Body of pancreas (tissue), 4 donors: ENCODE results near the gene MUC6. TPM values are rescaled to one million over a fixed set of nuclear protein-coding genes. Genes with fewer than 3 reads are reported as not detected.

Experiments
- ATAC-seq: fragments of 150-250 bp; one replicate; pipeline ENCODE4 v1.9.1; 2016
- DNase-seq, 4 donors: peaks; one replicate each; pipeline ENCODE4 v3.0.0-alpha.2; 2019
- H3K27ac ChIP-seq, 4 donors: fragments of 200-600 bp; sonication (generic); 1 replicate in 3 of 4; 2 replicates in 1 of 4; pipeline versions ENCODE4 v1.5.1 to v1.6.1; 2016 to 2019; ENCODE audit warnings: mild to moderate bottlenecking in 1 of 4, mixed read lengths in 1 of 4, moderate library complexity in 1 of 4
- H3K27me3 ChIP-seq, 2 donors: fragments of 200-600 bp; sonication (generic); one replicate each; pipeline ENCODE4 v1.6.0; 2016; ENCODE audit warnings: mild to moderate bottlenecking in 1 of 2
- H3K36me3 ChIP-seq, 2 donors: fragments of 200-600 bp; sonication (generic); replicated peaks in 1 of 2; 2 replicates each; pipeline ENCODE4 v1.5.1; 2016; ENCODE audit warnings: low read depth in 2 of 2; ENCODE audit not compliant: insufficient read depth in 1 of 2
- H3K4me1 ChIP-seq: fragments of 200-600 bp; sonication (generic); one replicate; pipeline ENCODE4 v1.6.0; 2016
- H3K4me3 ChIP-seq, 2 donors: fragments of 200-600 bp; sonication (generic); 1 replicate in 1 of 2; 2 replicates in 1 of 2; pipeline ENCODE4 v1.5.1; 2016 to 2019
- H3K9me3 ChIP-seq, 3 donors: fragments of 200-600 bp; sonication (generic); 1 replicate in 2 of 3; 2 replicates in 1 of 3; pipeline ENCODE4 v1.5.1; 2016
- POLR2A ChIP-seq, 3 donors: fragments of 450-650 bp; IDR thresholded peaks; one replicate each; pipeline ENCODE4 v1.6.1; 2016; ENCODE audit warnings: antibody characterized with exemption in 3 of 3, mild to moderate bottlenecking in 2 of 3
- whole genome bisulfite sequencing, 2 donors: methylation state at CpG; one replicate each; pipeline ENCODE4 v1.1.5; 2017; 5-methylcytosine and 5-hydroxymethylcytosine counted together
- intact Hi-C: fragments of 100-400 bp; cut with DNase I; formaldehyde crosslinking; loops from one replicate; pipeline ENCODE4 v1.15.1; 2023
- total RNA-seq, 2 donors: library from RNA; depleted of rRNA; stranded (reverse); fragments of >200 nt; gene quantifications; one replicate each; pipeline ENCODE4 v1.1.0, GENCODE V29; 2016
- TF ChIP-seq, protein P1 (sequence below), 7 experiments: fragments of 450-650 bp in 4 of 7; fragments of 200-600 bp in 3 of 7; sonication (generic) in 3 of 7; IDR thresholded peaks; one replicate each; pipeline ENCODE4 v1.5.1; 2016 to 2019; ENCODE audit warnings: antibody characterized with exemption in 7 of 7

MUC6 gene
- total RNA-seq, 2 donors from 2014 or later: 101 to 194 TPM

DNA sequence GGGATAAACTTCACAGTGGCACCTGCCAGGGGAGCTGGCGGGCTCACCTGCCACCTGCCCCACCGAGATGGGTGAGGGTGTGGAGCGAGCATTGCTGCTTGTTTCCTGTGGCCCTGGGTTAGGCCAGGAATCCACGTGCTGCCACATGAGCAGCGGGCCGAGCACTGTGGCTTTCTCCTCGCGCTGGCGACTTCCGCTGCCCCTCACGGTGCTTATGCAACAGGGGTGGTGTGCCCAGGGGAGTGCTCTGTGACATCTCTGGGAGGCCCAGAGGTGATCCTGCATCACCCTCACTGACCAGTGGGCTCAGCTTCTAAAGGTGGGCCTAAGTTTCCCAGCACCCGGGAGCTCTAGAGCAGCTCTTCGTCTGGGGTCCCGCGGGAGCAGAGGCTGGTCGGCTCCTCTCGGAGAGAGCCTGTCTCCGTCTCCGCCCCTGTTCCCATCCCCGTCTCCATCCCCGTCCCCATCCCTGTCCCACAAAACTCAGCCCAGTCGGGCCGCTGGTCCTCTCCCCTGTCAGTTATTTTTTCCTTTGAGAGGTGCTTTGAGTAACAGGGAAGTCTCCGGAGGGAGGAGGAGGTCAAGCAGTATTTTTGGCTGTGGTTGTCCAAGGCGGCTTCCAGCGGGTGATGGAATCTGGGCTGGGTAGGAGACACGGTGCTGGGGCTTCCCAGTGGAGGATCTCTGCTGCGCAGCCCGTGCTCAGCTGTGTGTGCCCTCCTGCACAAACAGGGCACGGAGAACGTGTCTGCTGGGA is 68.3 kb downstream of the MUC6 start:
- ATAC-seq: no peak

DNA sequence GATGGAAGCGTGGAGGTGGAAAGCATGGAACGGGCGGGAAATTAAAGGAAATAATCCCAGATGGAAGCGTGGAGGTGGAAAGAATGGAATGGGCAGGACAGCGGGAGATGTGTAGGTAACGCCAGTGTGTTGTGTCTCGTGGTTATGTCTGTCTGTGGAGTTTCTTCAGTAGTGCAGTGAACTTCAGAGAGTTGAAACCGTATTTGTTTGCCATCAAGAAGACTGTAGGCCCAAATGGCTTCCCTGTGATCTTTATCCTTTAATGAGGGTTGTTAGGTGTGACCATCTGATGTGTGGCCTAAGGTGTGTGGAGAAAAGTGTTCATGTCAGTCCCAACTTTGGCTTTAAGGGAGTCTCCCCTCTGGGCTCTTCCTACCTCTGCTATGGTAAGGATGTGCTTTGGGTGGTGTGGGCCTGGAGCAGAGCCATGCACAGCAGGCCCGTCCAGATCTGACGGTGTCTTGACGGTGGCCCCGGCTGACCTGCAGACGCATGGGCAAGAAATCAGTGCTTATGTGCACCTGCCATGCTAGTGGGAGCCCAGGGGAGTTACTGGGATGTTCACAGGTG is 71.2 kb downstream of the MUC6 start:
- Histone ChIP-seq H3K9me3 (no peaks in the 10 kb centered on the region), H3K4me1 (peaks cover 12% of the 10 kb centered on the region), H3K27ac (no peak overlapping the region), H3K36me3 (peaks cover 0 to 7% of the 10 kb centered on the region in 2 donors), H3K4me3 (no peak overlapping the region), H3K27me3 (no peaks in the 10 kb centered on the region)
- TF ChIP-seq POLR2A (IDR thresholded peaks at IDR 0.05): no peak
- TF ChIP-seq, protein P1, sequence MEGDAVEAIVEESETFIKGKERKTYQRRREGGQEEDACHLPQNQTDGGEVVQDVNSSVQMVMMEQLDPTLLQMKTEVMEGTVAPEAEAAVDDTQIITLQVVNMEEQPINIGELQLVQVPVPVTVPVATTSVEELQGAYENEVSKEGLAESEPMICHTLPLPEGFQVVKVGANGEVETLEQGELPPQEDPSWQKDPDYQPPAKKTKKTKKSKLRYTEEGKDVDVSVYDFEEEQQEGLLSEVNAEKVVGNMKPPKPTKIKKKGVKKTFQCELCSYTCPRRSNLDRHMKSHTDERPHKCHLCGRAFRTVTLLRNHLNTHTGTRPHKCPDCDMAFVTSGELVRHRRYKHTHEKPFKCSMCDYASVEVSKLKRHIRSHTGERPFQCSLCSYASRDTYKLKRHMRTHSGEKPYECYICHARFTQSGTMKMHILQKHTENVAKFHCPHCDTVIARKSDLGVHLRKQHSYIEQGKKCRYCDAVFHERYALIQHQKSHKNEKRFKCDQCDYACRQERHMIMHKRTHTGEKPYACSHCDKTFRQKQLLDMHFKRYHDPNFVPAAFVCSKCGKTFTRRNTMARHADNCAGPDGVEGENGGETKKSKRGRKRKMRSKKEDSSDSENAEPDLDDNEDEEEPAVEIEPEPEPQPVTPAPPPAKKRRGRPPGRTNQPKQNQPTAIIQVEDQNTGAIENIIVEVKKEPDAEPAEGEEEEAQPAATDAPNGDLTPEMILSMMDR (IDR thresholded peaks at IDR 0.05): no peak
- DNase-seq: no peak
- intact Hi-C loops: no loop called here
- no peak for ATAC-seq
- 57 to 73% methylated on average over 13 of the region's 13 CpGs for WGBS, 2 donors

More for the DNA sequence above, 68.3 kb downstream of the MUC6 start:
- H3K9me3 ChIP-seq: no peaks in the 10 kb centered on the region
- H3K27ac ChIP-seq: no peak overlapping the region
- 91 to 92% methylated on average over 21 to 28 of the region's 31 CpGs for WGBS, 2 donors
- intact Hi-C loops: no loop called here
- H3K27me3 ChIP-seq: no peaks in the 10 kb centered on the region
- peaks cover 0 to 13% of the 10 kb centered on the region in 2 donors for H3K36me3 ChIP-seq
- no peak for TF ChIP-seq POLR2A (IDR thresholded peaks at IDR 0.05)
- TF ChIP-seq, protein P1 (IDR thresholded peaks at IDR 0.05): no peak
- H3K4me3 ChIP-seq: no peak overlapping the region
- peaks cover 12% of the 10 kb centered on the region for H3K4me1 ChIP-seq
- DNase-seq: no peak

DNA sequence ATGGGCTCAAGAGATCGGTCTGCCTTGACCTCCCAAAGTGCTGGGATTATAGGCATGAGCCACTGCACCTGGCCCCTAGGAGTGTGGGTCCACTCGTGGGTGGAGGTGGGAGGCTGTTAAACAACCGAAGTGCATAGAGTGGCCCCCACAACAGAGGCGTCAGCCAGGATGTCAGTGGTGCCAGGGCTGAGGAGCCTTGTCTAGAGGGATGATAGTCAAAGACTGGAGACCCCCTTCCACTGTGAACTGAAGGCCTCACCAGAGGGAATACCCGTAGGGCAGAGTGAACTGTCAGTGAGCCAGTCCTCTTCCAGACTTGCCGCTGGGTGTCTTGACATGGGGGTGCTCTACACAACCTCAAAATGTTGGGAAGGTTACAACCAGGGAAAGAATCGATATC is 72.7 kb downstream of the MUC6 start:
- 92 to 100% methylated on average over 4 to 7 of the region's 7 CpGs for WGBS, 2 donors
- ATAC-seq (no peak), DNase-seq (no peak)
- TF ChIP-seq, protein P1 (IDR thresholded peaks at IDR 0.05): no peak
- no peak for TF ChIP-seq POLR2A (IDR thresholded peaks at IDR 0.05)
- intact Hi-C loops: no loop called here
- Histone ChIP-seq H3K27ac (no peak overlapping the region), H3K4me3 (no peak overlapping the region), H3K9me3 (no peaks in the 10 kb centered on the region), H3K36me3 (peaks cover 0 to 7% of the 10 kb centered on the region in 2 donors), H3K27me3 (no peaks in the 10 kb centered on the region), H3K4me1 (peaks cover 23% of the 10 kb centered on the region)

Other genes with a start within 250 kb of the MUC6 start
- under 1 TPM in 1 of 2 donors, not detected in 1; 0.78 TPM for gene CEND1, start 246.6 kb downstream of the MUC6 start, total RNA-seq
- gene SLC25A22, start 238.4 kb downstream of the MUC6 start, total RNA-seq: 10 to 100 TPM; 55.8 to 69.5 TPM
- gene PIDD1, start 231.5 kb downstream of the MUC6 start, total RNA-seq: 10 to 100 TPM; 11.9 to 98.6 TPM
- gene RPLP2, start 226.8 kb downstream of the MUC6 start, total RNA-seq: 100 to 1,000 TPM; 395 to 402 TPM
- 100 to 1,000 TPM in 1 of 2 donors, 10 to 100 TPM in 1; 72.1 to 351 TPM for gene PNPLA2, start 217.8 kb downstream of the MUC6 start, total RNA-seq
- 100 to 1,000 TPM; 134 to 368 TPM for gene CRACR2B, start 208.8 kb downstream of the MUC6 start, total RNA-seq
- gene CD151, start 203.8 kb downstream of the MUC6 start, total RNA-seq: 100 to 1,000 TPM; 152 to 282 TPM
- 10 to 100 TPM; 33.5 to 83.4 TPM for gene POLR2L, start 194.2 kb downstream of the MUC6 start, total RNA-seq
- gene TSPAN4, start 193.9 kb downstream of the MUC6 start, total RNA-seq: 10 to 100 TPM; 44.9 to 87.7 TPM
- 10 to 100 TPM; 39.4 to 81.4 TPM for gene CHID1, start 125.9 kb downstream of the MUC6 start, total RNA-seq
- gene AP2A2, start 110.8 kb downstream of the MUC6 start, total RNA-seq: 10 to 100 TPM; 40.7 to 77.8 TPM
- gene MUC2, start 38.2 kb upstream of the MUC6 start, total RNA-seq: under 1 TPM in 1 of 2 donors, not detected in 1; under 0.01 TPM
- 1 to 10 TPM in 1 of 2 donors, under 1 TPM in 1; under 0.01 to 1.8 TPM for gene MUC5AC, start 121.2 kb upstream of the MUC6 start, total RNA-seq
- 10 to 100 TPM in 1 of 2 donors, 1 to 10 TPM in 1; 4.6 to 11.4 TPM for gene MUC5B, start 186.3 kb upstream of the MUC6 start, total RNA-seq